ENCODE results near the gene LHX3. TPM values are rescaled to one million over a fixed set of nuclear protein-coding genes. Genes with fewer than 3 reads are reported as not detected.

Gene LHX3
- polyA plus RNA-seq, 1 of the 3 experiments (the other 2 are of a cell fraction) = not detected

DNA sequence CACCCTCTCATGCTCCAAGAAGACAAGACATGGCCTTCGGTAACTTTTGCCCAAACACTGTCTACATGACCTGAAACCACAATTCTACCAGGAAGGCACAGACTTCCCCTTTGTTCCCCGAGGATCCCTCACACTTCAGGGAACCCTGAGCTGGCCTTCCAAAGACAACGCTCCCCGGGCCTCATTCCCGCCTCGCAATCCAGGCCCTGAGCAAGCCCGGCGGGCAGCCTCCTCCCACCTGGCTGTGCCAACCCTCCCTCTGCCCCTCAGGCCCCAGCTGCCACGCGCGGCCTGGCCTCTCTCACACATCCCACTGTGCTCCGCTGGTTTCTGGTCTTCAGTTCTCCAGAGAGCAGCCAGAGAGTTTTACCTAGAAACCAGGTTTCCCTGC is 33.4 kb upstream of the LHX3 start:
- POLR2A ChIA-PET = no interaction called here
- Histone ChIP-seq H3K36me3 (replicated peaks in 1 of 2; ENCODE audit: control insufficient read depth in 1 of 2, insufficient read depth in 2 of 2, low read length in 1 of 2) (peaks cover 0 to 32% of the 10 kb centered on the region in 2 experiments), H2AFZ (ENCODE audit: low read depth) (no peak overlapping the region), H3K4me1 (ENCODE audit: control insufficient read depth in 1 of 2, insufficient read depth in 2 of 2, low read depth in 1 of 2, low read length in 1 of 2) (peaks cover 0 to under 1% of the 10 kb centered on the region in 2 experiments; a peak in 1 of 4 replicates), H3K27me3 (ENCODE audit: insufficient read depth) (no peaks in the 10 kb centered on the region), H3K79me2 (ENCODE audit: insufficient read depth) (peaks cover 25% of the 10 kb centered on the region), H3F3A (replicated peaks; ENCODE audit: insufficient read depth) (no peaks in the 10 kb centered on the region), H3K4me2 (no peak overlapping the region), H3K9ac (no peak overlapping the region), H3K27ac (ENCODE audit: low read depth in 2 of 2, low read length in 1 of 2) (no peak overlapping the region), H3K9me2 (no peaks in the 10 kb centered on the region), H4K20me1 (ENCODE audit: insufficient read depth) (peaks cover 57% of the 10 kb centered on the region), H3K9me3 (no peaks in the 10 kb centered on the region), H3K4me3 (ENCODE audit: low read depth in 2 of 2, low read length in 1 of 2) (no peak overlapping the region)
- TF ChIP-seq FOSL2 (IDR thresholded peaks at IDR 0.05; ENCODE audit: borderline replicate concordance, low read depth) = no peak
- TF ChIP-seq YY1 (IDR thresholded peaks at IDR 0.05; ENCODE audit: low read depth) = no peak
- TF ChIP-seq, protein P1, sequence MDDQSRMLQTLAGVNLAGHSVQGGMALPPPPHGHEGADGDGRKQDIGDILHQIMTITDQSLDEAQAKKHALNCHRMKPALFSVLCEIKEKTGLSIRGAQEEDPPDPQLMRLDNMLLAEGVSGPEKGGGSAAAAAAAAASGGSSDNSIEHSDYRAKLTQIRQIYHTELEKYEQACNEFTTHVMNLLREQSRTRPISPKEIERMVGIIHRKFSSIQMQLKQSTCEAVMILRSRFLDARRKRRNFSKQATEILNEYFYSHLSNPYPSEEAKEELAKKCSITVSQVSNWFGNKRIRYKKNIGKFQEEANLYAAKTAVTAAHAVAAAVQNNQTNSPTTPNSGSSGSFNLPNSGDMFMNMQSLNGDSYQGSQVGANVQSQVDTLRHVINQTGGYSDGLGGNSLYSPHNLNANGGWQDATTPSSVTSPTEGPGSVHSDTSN (IDR thresholded peaks at IDR 0.05) = no peak
- no peak for TF ChIP-seq EP300 (IDR thresholded peaks at IDR 0.05; ENCODE audit: borderline replicate concordance in 1 of 2, low read depth in 1 of 2, low read length in 1 of 2)
- TF ChIP-seq POLR2AphosphoS5 (IDR thresholded peaks at IDR 0.05; ENCODE audit: low read depth, low read length) = no peak
- TF ChIP-seq MEF2A (IDR thresholded peaks at IDR 0.05; ENCODE audit: borderline replicate concordance, low read depth) = no peak
- no peak for TF ChIP-seq CHD2 (IDR thresholded peaks at IDR 0.05; ENCODE audit: low read length, partially characterized antibody)
- TF ChIP-seq, protein P2, sequence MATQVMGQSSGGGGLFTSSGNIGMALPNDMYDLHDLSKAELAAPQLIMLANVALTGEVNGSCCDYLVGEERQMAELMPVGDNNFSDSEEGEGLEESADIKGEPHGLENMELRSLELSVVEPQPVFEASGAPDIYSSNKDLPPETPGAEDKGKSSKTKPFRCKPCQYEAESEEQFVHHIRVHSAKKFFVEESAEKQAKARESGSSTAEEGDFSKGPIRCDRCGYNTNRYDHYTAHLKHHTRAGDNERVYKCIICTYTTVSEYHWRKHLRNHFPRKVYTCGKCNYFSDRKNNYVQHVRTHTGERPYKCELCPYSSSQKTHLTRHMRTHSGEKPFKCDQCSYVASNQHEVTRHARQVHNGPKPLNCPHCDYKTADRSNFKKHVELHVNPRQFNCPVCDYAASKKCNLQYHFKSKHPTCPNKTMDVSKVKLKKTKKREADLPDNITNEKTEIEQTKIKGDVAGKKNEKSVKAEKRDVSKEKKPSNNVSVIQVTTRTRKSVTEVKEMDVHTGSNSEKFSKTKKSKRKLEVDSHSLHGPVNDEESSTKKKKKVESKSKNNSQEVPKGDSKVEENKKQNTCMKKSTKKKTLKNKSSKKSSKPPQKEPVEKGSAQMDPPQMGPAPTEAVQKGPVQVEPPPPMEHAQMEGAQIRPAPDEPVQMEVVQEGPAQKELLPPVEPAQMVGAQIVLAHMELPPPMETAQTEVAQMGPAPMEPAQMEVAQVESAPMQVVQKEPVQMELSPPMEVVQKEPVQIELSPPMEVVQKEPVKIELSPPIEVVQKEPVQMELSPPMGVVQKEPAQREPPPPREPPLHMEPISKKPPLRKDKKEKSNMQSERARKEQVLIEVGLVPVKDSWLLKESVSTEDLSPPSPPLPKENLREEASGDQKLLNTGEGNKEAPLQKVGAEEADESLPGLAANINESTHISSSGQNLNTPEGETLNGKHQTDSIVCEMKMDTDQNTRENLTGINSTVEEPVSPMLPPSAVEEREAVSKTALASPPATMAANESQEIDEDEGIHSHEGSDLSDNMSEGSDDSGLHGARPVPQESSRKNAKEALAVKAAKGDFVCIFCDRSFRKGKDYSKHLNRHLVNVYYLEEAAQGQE (IDR thresholded peaks at IDR 0.05; ENCODE audit: low read depth, low read length) = no peak
- no peak for TF ChIP-seq ELF1 (IDR thresholded peaks at IDR 0.05)
- TF ChIP-seq TAF1 (IDR thresholded peaks at IDR 0.05; ENCODE audit: borderline replicate concordance, low read depth, low read length) = no peak
- no peak for TF ChIP-seq FOXM1 (IDR thresholded peaks at IDR 0.05; ENCODE audit: low read depth)
- TF ChIP-seq, protein P3, sequence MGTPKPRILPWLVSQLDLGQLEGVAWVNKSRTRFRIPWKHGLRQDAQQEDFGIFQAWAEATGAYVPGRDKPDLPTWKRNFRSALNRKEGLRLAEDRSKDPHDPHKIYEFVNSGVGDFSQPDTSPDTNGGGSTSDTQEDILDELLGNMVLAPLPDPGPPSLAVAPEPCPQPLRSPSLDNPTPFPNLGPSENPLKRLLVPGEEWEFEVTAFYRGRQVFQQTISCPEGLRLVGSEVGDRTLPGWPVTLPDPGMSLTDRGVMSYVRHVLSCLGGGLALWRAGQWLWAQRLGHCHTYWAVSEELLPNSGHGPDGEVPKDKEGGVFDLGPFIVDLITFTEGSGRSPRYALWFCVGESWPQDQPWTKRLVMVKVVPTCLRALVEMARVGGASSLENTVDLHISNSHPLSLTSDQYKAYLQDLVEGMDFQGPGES (IDR thresholded peaks at IDR 0.05; ENCODE audit: low read depth, low read length) = no peak
- TF ChIP-seq, protein P4, sequence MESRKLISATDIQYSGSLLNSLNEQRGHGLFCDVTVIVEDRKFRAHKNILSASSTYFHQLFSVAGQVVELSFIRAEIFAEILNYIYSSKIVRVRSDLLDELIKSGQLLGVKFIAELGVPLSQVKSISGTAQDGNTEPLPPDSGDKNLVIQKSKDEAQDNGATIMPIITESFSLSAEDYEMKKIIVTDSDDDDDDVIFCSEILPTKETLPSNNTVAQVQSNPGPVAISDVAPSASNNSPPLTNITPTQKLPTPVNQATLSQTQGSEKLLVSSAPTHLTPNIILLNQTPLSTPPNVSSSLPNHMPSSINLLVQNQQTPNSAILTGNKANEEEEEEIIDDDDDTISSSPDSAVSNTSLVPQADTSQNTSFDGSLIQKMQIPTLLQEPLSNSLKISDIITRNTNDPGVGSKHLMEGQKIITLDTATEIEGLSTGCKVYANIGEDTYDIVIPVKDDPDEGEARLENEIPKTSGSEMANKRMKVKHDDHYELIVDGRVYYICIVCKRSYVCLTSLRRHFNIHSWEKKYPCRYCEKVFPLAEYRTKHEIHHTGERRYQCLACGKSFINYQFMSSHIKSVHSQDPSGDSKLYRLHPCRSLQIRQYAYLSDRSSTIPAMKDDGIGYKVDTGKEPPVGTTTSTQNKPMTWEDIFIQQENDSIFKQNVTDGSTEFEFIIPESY (IDR thresholded peaks at IDR 0.05; ENCODE audit: borderline replicate concordance, low read depth) = no peak
- no peak for TF ChIP-seq FOXJ3 (CRISPR knock-in tag; IDR thresholded peaks at IDR 0.05)
- no peak for TF ChIP-seq RCOR1 (IDR thresholded peaks at IDR 0.05; ENCODE audit: low read length)
- no peak for TF ChIP-seq RFX5 (IDR thresholded peaks at IDR 0.05; ENCODE audit: low read length)
- no peak for TF ChIP-seq SMC3 (IDR thresholded peaks at IDR 0.05; ENCODE audit: low read depth, low read length)
- no peak for TF ChIP-seq TEAD4 (IDR thresholded peaks at IDR 0.05; ENCODE audit: borderline replicate concordance, insufficient read depth)
- TF ChIP-seq, protein P5, sequence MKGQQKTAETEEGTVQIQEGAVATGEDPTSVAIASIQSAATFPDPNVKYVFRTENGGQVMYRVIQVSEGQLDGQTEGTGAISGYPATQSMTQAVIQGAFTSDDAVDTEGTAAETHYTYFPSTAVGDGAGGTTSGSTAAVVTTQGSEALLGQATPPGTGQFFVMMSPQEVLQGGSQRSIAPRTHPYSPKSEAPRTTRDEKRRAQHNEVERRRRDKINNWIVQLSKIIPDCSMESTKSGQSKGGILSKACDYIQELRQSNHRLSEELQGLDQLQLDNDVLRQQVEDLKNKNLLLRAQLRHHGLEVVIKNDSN (IDR thresholded peaks at IDR 0.05; ENCODE audit: borderline replicate concordance, low read depth) = no peak
- no peak for TF ChIP-seq SIN3A (IDR thresholded peaks at IDR 0.05; ENCODE audit: borderline replicate concordance, low read depth, low read length)
- CTCF ChIA-PET = interaction anchor here (0.7 to 2.1 kb wide), 4 partner anchors 13 to 100 kb away, joined by 3 to 7 read pairs (median 3); no protein-coding TSS in a partner anchor
- DNase-seq = no peak
- WGBS (ENCODE audit: low lambda C conversion rate) = 90% methylated on average over 12 of the region's 12 CpGs
